ENCODE results near the gene SH2D6. TPM values are rescaled to one million over a fixed set of nuclear protein-coding genes. Genes with fewer than 3 reads are reported as not detected.

The SH2D6 gene
- total RNA-seq, 1 experiment from 2014 or later = 2.3 TPM

DNA sequence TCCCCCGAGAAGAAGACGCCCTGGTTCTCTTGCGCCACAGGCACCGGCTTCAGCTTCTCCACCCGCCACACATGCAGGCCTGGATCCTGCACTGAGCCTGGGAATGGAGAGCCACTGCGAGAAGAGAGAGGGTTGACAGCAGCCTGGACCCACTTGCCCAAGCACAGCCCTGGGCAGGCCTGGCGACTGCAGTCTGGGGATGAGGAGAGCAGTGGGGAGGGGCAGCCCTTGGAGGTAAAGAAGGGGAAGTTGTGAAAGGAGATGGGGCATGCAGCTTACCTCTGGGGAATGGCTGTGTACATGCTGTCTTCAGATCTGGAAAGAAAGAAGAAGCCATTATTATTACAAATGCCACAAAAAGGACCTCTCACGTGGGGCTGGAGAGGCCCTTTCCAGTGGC is 16.7 kb upstream of the SH2D6 start:
- ChIA-PET CTCF (no interaction called here), POLR2A (ENCODE audit: unreplicated experiment) (no interaction called here)
- Histone ChIP-seq H3K79me2 (ENCODE audit: low read depth) (peaks cover 17% of the 10 kb centered on the region), H3K4me1 (replicated peaks; ENCODE audit: insufficient read depth) (peaks cover 15% of the 10 kb centered on the region), H3K27ac (no peak overlapping the region), H4K20me1 (ENCODE audit: insufficient read depth) (peaks cover under 1% of the 10 kb centered on the region; the same call in 1 of the 2 replicates), H3K36me3 (ENCODE audit: low read depth) (no peaks in the 10 kb centered on the region), H3F3A (ENCODE audit: insufficient read depth, low read depth) (peaks cover 14% of the 10 kb centered on the region), H3K4me2 (no peak overlapping the region), H3K9me3 (ENCODE audit: insufficient read depth, low read depth) (no peaks in the 10 kb centered on the region; the same call in 1 of the 2 replicates), H3K27me3 (ENCODE audit: insufficient read depth, low read depth) (no peaks in the 10 kb centered on the region), H2AFZ (no peak overlapping the region), H3K9me2 (ENCODE audit: insufficient read depth) (no peaks in the 10 kb centered on the region), H3K4me3 (no peak overlapping the region)
- no TSS peak for BruUV-seq (replicated peaks)
- intact Hi-C loops (cut with micrococcal nuclease; ENCODE audit: unreplicated experiment) = no loop called here
- no peak for DNase-seq
- TF ChIP-seq EZH2 (IDR thresholded peaks at IDR 0.05; ENCODE audit: low read depth) = no peak
- TF ChIP-seq, protein P1, sequence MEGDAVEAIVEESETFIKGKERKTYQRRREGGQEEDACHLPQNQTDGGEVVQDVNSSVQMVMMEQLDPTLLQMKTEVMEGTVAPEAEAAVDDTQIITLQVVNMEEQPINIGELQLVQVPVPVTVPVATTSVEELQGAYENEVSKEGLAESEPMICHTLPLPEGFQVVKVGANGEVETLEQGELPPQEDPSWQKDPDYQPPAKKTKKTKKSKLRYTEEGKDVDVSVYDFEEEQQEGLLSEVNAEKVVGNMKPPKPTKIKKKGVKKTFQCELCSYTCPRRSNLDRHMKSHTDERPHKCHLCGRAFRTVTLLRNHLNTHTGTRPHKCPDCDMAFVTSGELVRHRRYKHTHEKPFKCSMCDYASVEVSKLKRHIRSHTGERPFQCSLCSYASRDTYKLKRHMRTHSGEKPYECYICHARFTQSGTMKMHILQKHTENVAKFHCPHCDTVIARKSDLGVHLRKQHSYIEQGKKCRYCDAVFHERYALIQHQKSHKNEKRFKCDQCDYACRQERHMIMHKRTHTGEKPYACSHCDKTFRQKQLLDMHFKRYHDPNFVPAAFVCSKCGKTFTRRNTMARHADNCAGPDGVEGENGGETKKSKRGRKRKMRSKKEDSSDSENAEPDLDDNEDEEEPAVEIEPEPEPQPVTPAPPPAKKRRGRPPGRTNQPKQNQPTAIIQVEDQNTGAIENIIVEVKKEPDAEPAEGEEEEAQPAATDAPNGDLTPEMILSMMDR (conservative IDR thresholded peaks at IDR 0.05) = no peak

DNA sequence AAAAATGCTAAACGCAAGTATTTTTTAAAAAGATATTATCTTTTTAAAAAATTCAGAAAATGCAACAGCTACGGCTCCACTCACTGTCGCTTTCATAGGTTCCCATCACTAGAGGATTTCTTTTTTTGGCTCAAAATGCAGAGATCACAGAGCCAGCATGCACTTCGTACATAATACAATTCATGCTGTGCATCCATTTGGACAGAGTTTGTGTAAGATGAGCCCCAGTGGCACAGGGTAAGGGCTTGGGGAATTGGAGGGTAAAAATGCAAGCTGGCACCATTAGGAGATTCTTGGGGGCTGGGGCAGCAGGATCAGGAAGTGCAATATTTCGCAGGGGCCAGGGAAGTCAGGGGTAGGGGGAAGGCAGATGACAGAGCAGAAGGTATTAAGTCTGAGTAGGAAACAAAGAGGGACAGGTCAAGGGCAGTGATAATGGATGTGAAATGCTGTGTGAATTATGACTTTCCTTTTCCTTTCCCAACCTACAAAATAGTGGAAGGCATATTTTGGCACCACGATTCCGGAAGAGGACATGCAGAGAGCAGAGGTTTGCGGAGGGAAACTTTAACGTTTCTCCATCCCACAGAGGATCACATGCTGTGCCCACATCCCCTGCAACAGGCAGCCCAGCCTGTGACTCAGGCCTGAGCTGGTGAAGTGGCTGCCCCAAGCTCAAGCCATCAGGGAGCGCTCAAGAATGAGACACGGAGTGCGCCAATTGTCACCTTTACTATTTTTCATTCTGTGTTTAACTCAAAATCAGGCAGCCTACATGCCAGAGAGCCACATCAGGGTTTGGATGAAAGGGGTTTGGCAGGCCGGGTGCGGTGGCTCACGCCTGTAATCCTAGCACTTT is 13.1 kb upstream of the SH2D6 start:
- Histone ChIP-seq H3K9me3 (ENCODE audit: insufficient read depth, low read depth) (no peaks in the 10 kb centered on the region; the same call in 1 of the 2 replicates), H3K79me2 (ENCODE audit: low read depth) (peaks cover 50% of the 10 kb centered on the region), H3K4me3 (no peak overlapping the region), H3F3A (ENCODE audit: insufficient read depth, low read depth) (peaks cover 6% of the 10 kb centered on the region; the same call in 1 of the 2 replicates), H3K4me1 (replicated peaks; ENCODE audit: insufficient read depth) (peaks cover 16% of the 10 kb centered on the region), H2AFZ (no peak overlapping the region), H4K20me1 (ENCODE audit: insufficient read depth) (peaks cover 5% of the 10 kb centered on the region; the same call in 1 of the 2 replicates), H3K36me3 (ENCODE audit: low read depth) (no peaks in the 10 kb centered on the region), H3K27me3 (ENCODE audit: insufficient read depth, low read depth) (no peaks in the 10 kb centered on the region), H3K9me2 (ENCODE audit: insufficient read depth) (no peaks in the 10 kb centered on the region), H3K27ac (no peak overlapping the region), H3K4me2 (no peak overlapping the region)
- peak in 1 of 2 experiments; percentile 5 for DNase-seq
- intact Hi-C loops (cut with micrococcal nuclease; ENCODE audit: unreplicated experiment) = no loop called here
- TF ChIP-seq, protein P1 (conservative IDR thresholded peaks at IDR 0.05) = no peak
- TF ChIP-seq EZH2 (IDR thresholded peaks at IDR 0.05; ENCODE audit: low read depth) = no peak
- ChIA-PET CTCF (no interaction called here), POLR2A (ENCODE audit: unreplicated experiment) (no interaction called here)
- no TSS peak for BruUV-seq (replicated peaks)

DNA sequence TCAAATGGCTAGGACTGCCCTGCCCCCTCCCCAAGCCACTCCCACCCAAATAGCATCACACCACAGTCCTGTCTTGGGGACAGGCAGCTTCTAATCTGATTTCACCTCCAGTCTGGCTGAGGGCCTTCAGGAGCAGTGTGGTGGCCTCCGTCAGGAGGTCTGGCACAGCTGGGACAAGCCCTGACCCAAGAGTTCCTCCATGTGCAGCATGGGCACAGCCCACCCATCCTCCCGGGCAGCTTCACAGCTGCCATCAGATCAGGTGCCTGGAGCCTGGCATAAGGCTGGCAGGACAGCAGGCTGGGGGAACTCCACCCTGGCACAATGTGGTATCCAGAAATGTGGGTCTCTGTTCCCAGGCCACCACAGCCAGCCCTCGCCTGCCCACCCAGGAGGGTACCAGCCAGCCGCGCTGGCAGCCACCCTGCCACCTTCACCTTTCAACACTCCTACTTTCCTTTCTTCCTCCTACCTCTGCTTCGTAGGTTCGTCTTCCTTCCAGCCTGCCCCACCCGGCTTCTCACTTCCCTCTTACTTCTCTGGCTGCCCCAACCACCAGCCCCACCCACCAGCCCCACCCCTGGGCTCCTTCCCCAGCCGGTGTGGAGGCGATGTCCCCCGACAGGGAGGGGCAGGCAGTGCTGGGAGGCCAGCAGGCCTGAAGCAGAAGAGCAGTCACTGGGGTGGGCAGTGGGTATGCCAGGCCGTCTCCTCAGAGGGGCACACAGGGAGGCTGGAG is 8.5 kb upstream of the SH2D6 start, which contains the start of gene CAPG:
CAPG (minus strand) TSS at position 522 of the 739 bp plus-strand sequence. CDS start 8,221 bp downstream, outside the sequence.
- TF ChIP-seq, protein P1 (conservative IDR thresholded peaks at IDR 0.05) = no peak
- no peak for TF ChIP-seq EZH2 (IDR thresholded peaks at IDR 0.05; ENCODE audit: low read depth)
- no peaks in the 10 kb centered on the region for H3K9me3 ChIP-seq (ENCODE audit: insufficient read depth, low read depth)
- BruUV-seq (replicated peaks) = no TSS peak
- no peaks in the 10 kb centered on the region for H3K36me3 ChIP-seq (ENCODE audit: low read depth)
- H3K79me2 ChIP-seq (ENCODE audit: low read depth) = peaks cover 68% of the 10 kb centered on the region
- peak within 1 kb of the TSS; percentile 49 for H3K4me3 ChIP-seq
- peaks cover 56% of the 10 kb centered on the region for H3K4me1 ChIP-seq (replicated peaks; ENCODE audit: insufficient read depth)
- H3K27ac ChIP-seq = peak within 1 kb of the TSS; percentile 88
- POLR2A ChIA-PET (ENCODE audit: unreplicated experiment) = interaction anchor here (0.6 kb wide), 1 partner anchor 90 kb away, joined by 3 read pairs; no protein-coding TSS in a partner anchor
- CTCF ChIA-PET = no interaction called here
- DNase-seq = peak; percentile 72 to 89
- H3K27me3 ChIP-seq (ENCODE audit: insufficient read depth, low read depth) = no peaks in the 10 kb centered on the region
- H3F3A ChIP-seq (ENCODE audit: insufficient read depth, low read depth) = peaks cover 32% of the 10 kb centered on the region
- peaks cover 5% of the 10 kb centered on the region; the same call in 1 of the 2 replicates for H4K20me1 ChIP-seq (ENCODE audit: insufficient read depth)
- H3K4me2 ChIP-seq = peak within 1 kb of the TSS; percentile 85
- H2AFZ ChIP-seq = peak within 1 kb of the TSS; percentile 56
- no peaks in the 10 kb centered on the region for H3K9me2 ChIP-seq (ENCODE audit: insufficient read depth)
- intact Hi-C loops (cut with micrococcal nuclease; ENCODE audit: unreplicated experiment) = loop anchor here (1.0 to 5.0 kb wide), 5 partner anchors 13 to 453 kb away; partner anchors contain the start of genes ELMOD3, RETSAT and TGOLN2
